GM12801 (cell line): ENCODE data around the gene DLG2.

Experiments
- TF ChIP-seq, protein P1 (sequence below): IDR thresholded peaks from one replicate; pipeline ENCODE4 v1.5.1; 2011; ENCODE audit warnings: control low read depth; ENCODE audit not compliant: insufficient read length; ENCODE audit errors: extremely low read depth

Gene DLG2

DNA sequence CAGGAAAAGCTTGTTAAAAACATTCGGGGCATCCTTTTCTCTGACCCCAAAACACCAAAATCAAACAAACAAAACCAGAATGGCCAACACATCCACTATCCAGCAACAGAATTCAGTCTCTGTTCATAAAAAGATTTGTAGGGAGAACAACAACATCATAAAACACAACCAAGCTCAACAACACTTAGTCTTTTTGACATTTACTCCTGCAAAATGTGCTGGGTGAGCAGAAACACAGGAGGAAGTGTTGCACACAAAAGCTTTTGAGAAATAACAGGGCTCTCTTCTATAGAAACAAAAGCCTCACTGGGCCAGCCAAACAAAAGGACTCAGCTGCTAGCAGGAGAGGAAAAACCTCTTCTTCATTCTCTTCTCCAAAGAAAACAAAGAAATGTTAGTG lies 1604.9 kb downstream of the DLG2 start:
- TF ChIP-seq, protein P1, sequence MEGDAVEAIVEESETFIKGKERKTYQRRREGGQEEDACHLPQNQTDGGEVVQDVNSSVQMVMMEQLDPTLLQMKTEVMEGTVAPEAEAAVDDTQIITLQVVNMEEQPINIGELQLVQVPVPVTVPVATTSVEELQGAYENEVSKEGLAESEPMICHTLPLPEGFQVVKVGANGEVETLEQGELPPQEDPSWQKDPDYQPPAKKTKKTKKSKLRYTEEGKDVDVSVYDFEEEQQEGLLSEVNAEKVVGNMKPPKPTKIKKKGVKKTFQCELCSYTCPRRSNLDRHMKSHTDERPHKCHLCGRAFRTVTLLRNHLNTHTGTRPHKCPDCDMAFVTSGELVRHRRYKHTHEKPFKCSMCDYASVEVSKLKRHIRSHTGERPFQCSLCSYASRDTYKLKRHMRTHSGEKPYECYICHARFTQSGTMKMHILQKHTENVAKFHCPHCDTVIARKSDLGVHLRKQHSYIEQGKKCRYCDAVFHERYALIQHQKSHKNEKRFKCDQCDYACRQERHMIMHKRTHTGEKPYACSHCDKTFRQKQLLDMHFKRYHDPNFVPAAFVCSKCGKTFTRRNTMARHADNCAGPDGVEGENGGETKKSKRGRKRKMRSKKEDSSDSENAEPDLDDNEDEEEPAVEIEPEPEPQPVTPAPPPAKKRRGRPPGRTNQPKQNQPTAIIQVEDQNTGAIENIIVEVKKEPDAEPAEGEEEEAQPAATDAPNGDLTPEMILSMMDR, result no peak

DNA sequence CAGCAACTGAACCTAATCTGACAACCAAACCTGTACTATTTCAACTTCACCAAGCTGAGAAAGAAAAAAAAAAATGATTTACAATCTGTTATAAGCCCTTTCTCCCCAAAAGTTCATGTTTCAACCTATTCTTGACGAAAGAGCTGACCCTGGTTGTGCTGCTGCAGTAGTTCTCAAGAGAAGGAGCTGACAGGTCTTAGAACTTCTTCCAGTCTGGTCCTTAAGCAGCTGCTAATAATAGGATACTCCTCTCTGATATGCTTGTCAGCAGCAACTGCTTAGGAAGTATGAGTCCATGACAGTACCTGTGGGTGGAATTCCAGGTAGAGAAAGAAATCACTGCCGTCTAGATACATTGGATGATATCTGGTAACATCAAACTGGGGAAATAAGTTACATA lies 1605.9 kb downstream of the DLG2 start:
- TF ChIP-seq, protein P1, result no peak

DNA sequence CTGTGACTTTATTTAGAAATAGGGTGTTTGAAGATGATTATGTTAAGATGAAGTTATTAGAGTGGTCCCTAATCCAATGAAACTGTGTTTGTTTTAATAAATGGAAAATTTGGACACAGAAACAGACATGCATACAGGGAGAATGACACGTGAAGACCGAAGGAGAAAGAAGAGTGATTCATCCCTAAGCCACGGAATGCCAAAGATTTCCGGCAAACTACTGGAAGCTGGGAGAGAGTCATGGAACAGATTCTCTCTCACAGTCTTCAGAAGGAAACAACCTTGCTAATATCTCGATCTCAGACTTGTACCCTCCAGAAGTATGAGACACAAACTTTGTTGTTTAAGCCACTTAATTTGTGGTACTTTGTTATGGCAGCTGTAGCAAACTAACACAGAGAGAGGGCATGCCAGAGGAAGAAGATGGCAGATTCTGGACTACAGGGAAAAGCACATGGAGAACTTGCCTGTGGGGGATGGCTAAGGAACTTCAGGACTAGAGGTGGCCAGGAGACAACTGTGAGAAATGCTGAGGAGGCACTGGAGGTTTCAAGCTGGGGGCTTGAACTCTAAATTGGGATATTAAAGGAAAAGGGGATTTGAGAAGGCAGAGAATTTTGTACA lies 1607.5 kb downstream of the DLG2 start:
- TF ChIP-seq, protein P1, result no peak

DNA sequence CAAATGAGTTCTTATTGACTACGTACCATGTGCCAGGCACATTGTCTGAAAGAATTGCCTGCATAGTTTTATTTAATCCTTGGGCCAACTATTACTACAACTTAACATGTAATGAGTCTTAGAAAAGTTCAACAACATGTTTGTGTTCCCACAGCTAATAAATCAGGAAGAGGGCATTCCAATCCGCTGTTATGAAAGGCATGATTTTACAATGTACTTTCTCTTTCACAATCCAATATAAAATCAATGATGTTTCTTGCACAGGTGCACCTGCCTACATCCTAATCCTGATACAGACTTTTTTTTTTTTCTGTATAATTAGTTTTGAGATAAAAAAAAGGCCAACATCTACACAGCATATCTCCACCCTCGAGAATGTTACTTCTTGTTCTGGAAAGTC lies 1612.6 kb downstream of the DLG2 start:
- TF ChIP-seq, protein P1, result no peak

DNA sequence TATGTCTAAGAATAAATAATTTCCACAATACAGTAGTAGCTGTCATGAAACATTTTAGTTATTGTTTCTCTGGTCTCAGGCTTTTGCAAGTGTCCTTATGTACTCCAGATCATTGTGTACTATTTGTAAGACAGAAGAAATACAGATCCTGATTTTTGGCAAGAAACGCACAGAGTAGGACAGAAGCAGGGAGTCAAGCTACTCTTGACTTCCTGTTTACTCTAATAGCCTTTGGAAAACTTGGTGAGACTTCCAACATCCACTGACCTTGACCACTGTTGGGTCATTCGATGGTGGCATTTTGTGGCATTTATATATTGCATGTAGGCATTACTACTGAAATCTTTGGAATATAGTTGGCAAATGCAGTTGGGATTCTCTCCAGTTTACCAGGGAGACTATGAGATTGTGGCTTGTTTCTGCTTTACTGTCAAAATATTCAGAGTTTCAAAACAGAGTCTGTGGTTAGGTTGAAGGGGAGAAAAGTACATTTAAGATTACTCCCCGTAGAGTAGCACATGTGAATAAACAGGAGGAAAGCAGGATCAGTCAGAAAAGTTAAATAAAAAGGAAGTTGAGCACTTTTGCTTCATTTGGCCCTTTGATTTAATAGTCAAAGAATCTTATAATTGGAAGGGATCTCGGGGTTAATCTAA lies 1614.8 kb downstream of the DLG2 start:
- TF ChIP-seq, protein P1, result no peak

DNA sequence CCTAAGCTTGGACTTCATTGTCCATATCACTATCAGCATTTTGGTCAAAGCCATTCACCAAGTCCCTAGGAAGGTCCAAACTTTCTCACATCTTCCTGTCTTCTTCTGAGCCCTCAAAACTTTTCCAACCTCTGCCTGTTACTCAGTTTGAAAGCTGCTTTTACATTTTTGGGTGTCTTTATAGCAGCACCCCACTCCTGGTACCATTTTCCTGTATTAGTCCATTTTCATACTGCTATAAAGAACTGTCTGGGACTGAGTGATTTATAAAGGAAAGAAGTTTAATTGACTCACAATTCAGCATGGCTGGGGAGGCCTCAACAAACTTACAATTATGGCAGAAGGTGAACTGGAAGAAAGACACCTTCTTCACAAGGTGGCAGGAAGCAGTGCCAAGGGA lies 1624.0 kb downstream of the DLG2 start:
- TF ChIP-seq, protein P1, result no peak

DNA sequence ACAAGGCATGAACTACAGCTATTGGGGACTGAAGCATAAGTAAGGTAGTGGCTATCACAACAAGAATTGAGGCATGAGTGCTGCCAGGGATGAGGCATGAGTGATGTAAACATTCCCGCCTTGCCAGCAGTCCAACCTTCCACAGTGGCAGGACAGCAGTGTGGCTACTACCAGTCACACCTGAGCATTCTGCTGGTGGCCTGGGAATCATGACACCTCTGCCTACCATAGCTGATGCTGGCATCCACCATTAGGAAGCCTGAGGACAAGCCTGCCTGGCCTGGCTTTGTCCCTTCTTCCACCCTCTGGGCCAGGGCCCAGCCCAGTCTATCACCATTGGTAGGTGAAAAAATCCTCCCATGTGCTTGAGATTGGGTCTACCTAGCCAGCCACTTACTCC lies 1628.2 kb downstream of the DLG2 start:
- TF ChIP-seq, protein P1, result no peak
